H1 (cell line): Measurements from ENCODE around the gene APOA1. TPM values are rescaled to one million over a fixed set of nuclear protein-coding genes. Genes with fewer than 3 reads are reported as not detected.

Source experiments
- CHD2 ChIP-seq: IDR thresholded peaks from 2 replicates; pipeline ENCODE4 v1.6.1; 2012; ENCODE audit warnings: low read length, improper control_type of control experiment
- CHD7 ChIP-seq: fragments of 300-600 bp; sonication (generic); IDR thresholded peaks from 2 replicates; pipeline ENCODE4 v1.7.1; 2012; ENCODE audit warnings: low read length, moderate library complexity, mild to moderate bottlenecking, inconsistent platforms; ENCODE audit not compliant: insufficient replicate concordance
- MAX ChIP-seq: IDR thresholded peaks from 2 replicates; pipeline ENCODE4 v1.6.1; 2012; ENCODE audit warnings: inconsistent platforms
- SP1 ChIP-seq: IDR thresholded peaks from 2 replicates; pipeline ENCODE4 v1.6.1; 2011; ENCODE audit warnings: low read depth, low read length
- SRF ChIP-seq: IDR thresholded peaks from 2 replicates; pipeline ENCODE4 v1.6.1; 2011; ENCODE audit warnings: mild to moderate bottlenecking, low read depth, low read length, moderate library complexity
- polyA plus RNA-seq, 7 experiments: library from polyadenylated mRNA; depleted of rRNA in 3 of 7; stranded (reverse) in 5 of 7; unstranded in 2 of 7; fragments of >200 nt in 5 of 7; fragments of 200-250 nt in 2 of 7; gene quantifications; 1 replicate in 5 of 7; 2 replicates in 1 of 7; 4 replicates in 1 of 7; pipeline versions ENCODE4 v1.2.1 to v1.2.3, GENCODE V29; 2011 to 2013; ENCODE audit warnings: missing spikeins in 2 of 7, mixed read lengths in 2 of 7
- total RNA-seq: library from RNA; stranded (reverse); fragmentation: NEBNext Ultra II Directional; extraction: Animal tissue kit (Norgen Biotek cat#: 25700); gene quantifications from 2 replicates; pipeline ENCODE4 v1.2.1, GENCODE V29; 2021

Gene APOA1
- total and polyA plus RNA-seq, 2 of the 8 experiments (the other 6 are each of a cell fraction or from before 2014, with no cell fraction given), result 0.80 TPM; not detected in 1

- TF ChIP-seq MAX, result no peak
- no peak for TF ChIP-seq SP1
- TF ChIP-seq SRF, result no peak
- no peak for TF ChIP-seq CHD2
- TF ChIP-seq CHD7, result no peak
These were observed 36.8 kb downstream of the APOA1 start (continued) for GRCh38 chr11:116800610-116801009.
